ENCODE data around the gene C1orf21. TPM values are rescaled to one million over a fixed set of nuclear protein-coding genes. Genes with fewer than 3 reads are reported as not detected.

The C1orf21 gene
- total RNA-seq, 4 donors from 2014 or later = 36.3 to 115 (median 79.4) TPM

GRCh38 chr1:184493987-184494388, 107.2 kb downstream of the C1orf21 start:
- no peaks in the 10 kb centered on the region for H3K36me3 ChIP-seq
- H3K27ac ChIP-seq = peak overlapping the region in 2 of 4 donors; percentile 63 to 91
- H3K27me3 ChIP-seq = no peaks in the 10 kb centered on the region
- H3K4me3 ChIP-seq = no peak overlapping the region
- TF ChIP-seq CTCF (IDR thresholded peaks at IDR 0.05) (no peak), POLR2A (IDR thresholded peaks at IDR 0.05) (no peak)
- DNase-seq = peak in 1 of 3 donors; percentile 58
- no peaks in the 10 kb centered on the region for H3K9me3 ChIP-seq
- H3K4me1 ChIP-seq = peaks cover 0 to 50% (median 6%) of the 10 kb centered on the region in 4 donors

- Histone ChIP-seq H3K4me3 (no peak overlapping the region), H3K27ac (no peak overlapping the region), H3K4me1 (peaks cover 0 to 47% (median 6%) of the 10 kb centered on the region in 4 donors), H3K27me3 (no peaks in the 10 kb centered on the region), H3K9me3 (no peaks in the 10 kb centered on the region), H3K36me3 (no peaks in the 10 kb centered on the region)
- TF ChIP-seq CTCF (IDR thresholded peaks at IDR 0.05) (no peak), POLR2A (IDR thresholded peaks at IDR 0.05) (no peak)
- DNase-seq = no peak
Observed at GRCh38 chr1:184494929-184495328, 108.1 kb downstream of the C1orf21 start.

- Histone ChIP-seq H3K4me1 (peaks cover 0 to 18% (median 0%) of the 10 kb centered on the region in 4 donors), H3K36me3 (no peaks in the 10 kb centered on the region), H3K4me3 (no peak overlapping the region), H3K27me3 (no peaks in the 10 kb centered on the region), H3K9me3 (no peaks in the 10 kb centered on the region), H3K27ac (no peak overlapping the region)
- TF ChIP-seq CTCF (IDR thresholded peaks at IDR 0.05) (no peak), POLR2A (IDR thresholded peaks at IDR 0.05) (no peak)
- DNase-seq = no peak
Observed at GRCh38 chr1:184497959-184498723, 111.3 kb downstream of the C1orf21 start.

GRCh38 chr1:184499616-184500015, 112.8 kb downstream of the C1orf21 start:
- no peak for DNase-seq
- H3K27ac ChIP-seq = no peak overlapping the region
- TF ChIP-seq POLR2A (IDR thresholded peaks at IDR 0.05) = no peak

GRCh38 chr1:184502161-184502560, 115.3 kb downstream of the C1orf21 start:
- DNase-seq = no peak
- Histone ChIP-seq H3K27ac (no peak overlapping the region), H3K4me3 (no peak overlapping the region), H3K27me3 (no peaks in the 10 kb centered on the region), H3K4me1 (peaks cover 0 to 10% (median 0%) of the 10 kb centered on the region in 4 donors), H3K9me3 (no peaks in the 10 kb centered on the region), H3K36me3 (no peaks in the 10 kb centered on the region)
- TF ChIP-seq CTCF (IDR thresholded peaks at IDR 0.05) (no peak), POLR2A (IDR thresholded peaks at IDR 0.05) (no peak)

More at GRCh38 chr1:184499616-184500015, 112.8 kb downstream of the C1orf21 start:
- Histone ChIP-seq H3K27me3 (no peaks in the 10 kb centered on the region), H3K9me3 (no peaks in the 10 kb centered on the region), H3K4me1 (peaks cover 0 to 13% (median 0%) of the 10 kb centered on the region in 4 donors), H3K4me3 (no peak overlapping the region), H3K36me3 (no peaks in the 10 kb centered on the region)

- Histone ChIP-seq H3K9me3 (no peaks in the 10 kb centered on the region), H3K27ac (no peak overlapping the region), H3K27me3 (no peaks in the 10 kb centered on the region), H3K4me3 (no peak overlapping the region), H3K4me1 (peaks cover 0 to 21% (median under 1%) of the 10 kb centered on the region in 4 donors), H3K36me3 (no peaks in the 10 kb centered on the region)
- no peak for TF ChIP-seq POLR2A (IDR thresholded peaks at IDR 0.05)
- TF ChIP-seq CTCF (IDR thresholded peaks at IDR 0.05) = no peak
- DNase-seq = no peak
Observed at GRCh38 chr1:184503221-184503749, 116.5 kb downstream of the C1orf21 start.

All from Peyer's patch (tissue), 4 donors.